Liver (tissue), 9 donors: ENCODE measurements around the gene DAG1. TPM values are rescaled to one million over a fixed set of nuclear protein-coding genes. Genes with fewer than 3 reads are reported as not detected.
"Not testable (repeated sequence)": the region's sequence is repeated elsewhere in the genome, so short reads cannot be mapped to it uniquely, and the experiment has no call there.

ENCODE experiments used
- DNase-seq: peaks from one replicate; pipeline ENCODE4 v3.0.0-alpha.2; 2017; ENCODE audit warnings: low spot score
- H3K27ac ChIP-seq, 2 donors: one replicate each; pipeline ENCODE4 v1.7.0; 2013; ENCODE audit warnings: inconsistent platforms in 2 of 2, low read length in 2 of 2, control low read depth in 1 of 2, low read depth in 1 of 2, mild to moderate bottlenecking in 1 of 2
- H3K27me3 ChIP-seq, 4 donors: one replicate each; pipeline versions ENCODE4 v1.6.1 to v1.7.0; 2013; ENCODE audit warnings: low read length in 3 of 4, inconsistent platforms in 1 of 4, mild to moderate bottlenecking in 1 of 4, moderate library complexity in 1 of 4; ENCODE audit not compliant: control insufficient read depth in 4 of 4, insufficient read depth in 4 of 4
- H3K36me3 ChIP-seq, 4 donors: one replicate each; pipeline versions ENCODE4 v1.6.1 to v1.7.0; 2013; ENCODE audit warnings: low read length in 3 of 4, mild to moderate bottlenecking in 3 of 4, low read depth in 1 of 4, moderate library complexity in 1 of 4; ENCODE audit not compliant: control insufficient read depth in 4 of 4, insufficient read depth in 3 of 4
- H3K4me1 ChIP-seq, 4 donors: one replicate each; pipeline versions ENCODE4 v1.6.1 to v1.7.0; 2013; ENCODE audit warnings: low read length in 3 of 4, mild to moderate bottlenecking in 3 of 4, moderate library complexity in 1 of 4; ENCODE audit not compliant: control insufficient read depth in 4 of 4, insufficient read depth in 4 of 4
- H3K4me3 ChIP-seq, 3 donors: one replicate each; pipeline versions ENCODE4 v1.6.1 to v1.7.0; 2013; ENCODE audit warnings: low read length in 3 of 3, control low read depth in 1 of 3, low read depth in 1 of 3, mild to moderate bottlenecking in 1 of 3
- H3K9ac ChIP-seq, 2 donors: one replicate each; pipeline ENCODE4 v1.7.0; 2013; ENCODE audit warnings: low read length in 2 of 2, mild to moderate bottlenecking in 2 of 2, moderate library complexity in 2 of 2, control low read depth in 1 of 2, low read depth in 1 of 2
- H3K9me3 ChIP-seq, 4 donors: one replicate each; pipeline versions ENCODE4 v1.6.1 to v1.7.0; 2013; ENCODE audit warnings: low read length in 3 of 4; ENCODE audit not compliant: control insufficient read depth in 4 of 4
- ATF3 ChIP-seq: IDR thresholded peaks from 2 replicates; pipeline ENCODE4 v1.6.1; 2016; ENCODE audit warnings: antibody characterized with exemption
- CTCF ChIP-seq: fragments of 150-350 bp; IDR thresholded peaks from 2 replicates; pipeline ENCODE4 v1.5.1; 2017; ENCODE audit warnings: improper control_type of control experiment, low read depth, low read length; ENCODE audit not compliant: missing input control
- EGR1 ChIP-seq, 2 donors: IDR thresholded peaks; 2 replicates each; pipeline ENCODE4 v1.6.1; 2016 to 2018; ENCODE audit warnings: antibody characterized with exemption in 2 of 2, low read depth in 2 of 2
- FOXA1 ChIP-seq: IDR thresholded peaks from 2 replicates; pipeline ENCODE4 v1.6.1; 2016; ENCODE audit warnings: antibody characterized with exemption
- FOXA2 ChIP-seq: IDR thresholded peaks from 2 replicates; pipeline ENCODE4 v1.6.1; 2016; ENCODE audit warnings: antibody characterized with exemption
- GABPA ChIP-seq, 2 donors: IDR thresholded peaks in 1 of 2; conservative IDR thresholded peaks in 1 of 2; 2 replicates each; pipeline ENCODE4 v1.6.1; 2016; ENCODE audit warnings: antibody characterized with exemption in 2 of 2, mild to moderate bottlenecking in 1 of 2, moderate library complexity in 1 of 2
- HNF4A ChIP-seq, 2 donors: conservative IDR thresholded peaks; 2 replicates each; pipeline ENCODE4 v1.6.1; 2016; ENCODE audit warnings: antibody characterized with exemption in 2 of 2, mild to moderate bottlenecking in 2 of 2
- HNF4G ChIP-seq: IDR thresholded peaks from 2 replicates; pipeline ENCODE4 v1.6.1; 2016; ENCODE audit warnings: antibody characterized with exemption
- JUND ChIP-seq, 2 donors: IDR thresholded peaks; 2 replicates each; pipeline ENCODE4 v1.6.1; 2016; ENCODE audit warnings: antibody characterized with exemption in 2 of 2
- MAX ChIP-seq: IDR thresholded peaks from 2 replicates; pipeline ENCODE4 v1.6.1; 2016; ENCODE audit warnings: antibody characterized with exemption
- NR2F2 ChIP-seq: IDR thresholded peaks from 2 replicates; pipeline ENCODE4 v1.6.1; 2016; ENCODE audit warnings: antibody characterized with exemption
- RAD21 ChIP-seq, 2 donors: IDR thresholded peaks; 2 replicates each; pipeline ENCODE4 v1.6.1; 2016; ENCODE audit warnings: antibody characterized with exemption in 2 of 2, mild to moderate bottlenecking in 2 of 2
- REST ChIP-seq: IDR thresholded peaks from 2 replicates; pipeline ENCODE4 v1.6.1; 2016; ENCODE audit warnings: antibody characterized with exemption, mild to moderate bottlenecking
- RXRA ChIP-seq, 2 donors: IDR thresholded peaks; 2 replicates each; pipeline ENCODE4 v1.6.1; 2017 to 2018; ENCODE audit warnings: antibody characterized with exemption in 2 of 2, mild to moderate bottlenecking in 1 of 2
- SP1 ChIP-seq: IDR thresholded peaks from 2 replicates; pipeline ENCODE4 v1.6.1; 2018; ENCODE audit warnings: antibody characterized with exemption, mild to moderate bottlenecking
- YY1 ChIP-seq: IDR thresholded peaks from 2 replicates; pipeline ENCODE4 v1.6.1; 2016; ENCODE audit warnings: antibody characterized with exemption, mild to moderate bottlenecking
- ZBTB33 ChIP-seq: IDR thresholded peaks from 2 replicates; pipeline ENCODE4 v1.6.1; 2016; ENCODE audit warnings: antibody characterized with exemption
- WGBS: extraction: QIAGEN DNeasy Blood & Tissue Kit; methylation state at CpG from one replicate; pipeline ENCODE4 v1.1.7; 2013; 5-methylcytosine and 5-hydroxymethylcytosine counted together
- polyA plus RNA-seq, 2 donors: library from polyadenylated mRNA; stranded (reverse) in 1 of 2; unstranded in 1 of 2; fragments of 200-250 nt in 1 of 2; fragments of >200 nt in 1 of 2; fragmentation: Nextera tagmentation in 1 of 2; extraction: Ambion mirVana in 1 of 2; gene quantifications; one replicate each; pipeline versions ENCODE4 v1.2.1 to v1.2.3, GENCODE V29; 2013 to 2015
- total RNA-seq, 2 donors: library from RNA; depleted of rRNA; stranded (reverse); fragments of >200 nt; gene quantifications; one replicate each; pipeline ENCODE4 v1.2.3, GENCODE V29; 2014
- donor health status: healthy.
- donor health status: healthy.
- donor health status: healthy.
- donor health status: healthy.
- donor health status: healthy.

DAG1 gene
- total and polyA plus RNA-seq, 4 donors, result 12.1 to 54.4 (median 28.5) TPM

DNA sequence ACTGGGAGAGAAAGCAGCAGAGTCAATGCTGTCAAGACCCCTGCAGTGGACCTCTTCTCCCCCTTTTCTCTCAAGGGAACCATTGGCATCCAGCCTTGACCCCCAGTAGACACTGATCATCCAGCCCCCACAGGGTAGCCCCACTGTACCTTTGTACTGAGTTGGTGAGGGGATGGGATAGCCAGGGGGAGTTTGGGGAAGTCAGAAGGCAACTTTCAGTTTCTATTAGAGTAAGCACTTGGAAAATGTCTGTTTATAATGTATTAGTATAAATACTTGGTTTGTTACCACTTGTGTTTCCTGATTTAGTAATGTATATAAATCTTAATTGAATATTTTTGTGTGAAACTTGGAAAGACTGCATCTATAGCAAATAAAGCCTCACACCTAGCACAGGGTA, 25.0 kb downstream of the DAG1 start (continued):
- TF ChIP-seq MAX (no peak), GABPA (IDR thresholded peaks at IDR 0.05 in 1 of 2, conservative IDR thresholded peaks at IDR 0.05 in 1 of 2) (no peak), RAD21 (IDR thresholded peaks at IDR 0.05) (no peak), FOXA1 (no peak), ATF3 (no peak)

GRCh38 chr3:49496845-49497244, 26.8 kb downstream of the DAG1 start:
- H3K27me3 ChIP-seq, H3K9me3 ChIP-seq, H3K36me3 ChIP-seq, H3K27ac ChIP-seq, H3K9ac ChIP-seq, DNase-seq, H3K4me3 ChIP-seq: not testable (repeated sequence)
- H3K4me1 ChIP-seq, result peaks cover 9 to 35% (median 20%) of the 10 kb centered on the region in 4 donors
- WGBS, result 96% methylated on average over 4 of the region's 4 CpGs

- 79% methylated on average over 4 of the region's 4 CpGs for WGBS
These were observed 27.5 kb downstream of the DAG1 start for GRCh38 chr3:49497606-49498005.

More at GRCh38 chr3:49497606-49498005, 27.5 kb downstream of the DAG1 start:
- TF ChIP-seq GABPA (IDR thresholded peaks at IDR 0.05 in 1 of 2, conservative IDR thresholded peaks at IDR 0.05 in 1 of 2) (no peak), NR2F2 (no peak), SP1 (no peak), HNF4A (conservative IDR thresholded peaks at IDR 0.05) (no peak), FOXA1 (no peak), REST (no peak), EGR1 (IDR thresholded peaks at IDR 0.05; ENCODE audit: low read depth in 2 of 2) (no peak), FOXA2 (no peak), ATF3 (no peak), MAX (no peak), RAD21 (IDR thresholded peaks at IDR 0.05) (no peak), JUND (IDR thresholded peaks at IDR 0.05) (no peak), HNF4G (no peak), YY1 (no peak), RXRA (IDR thresholded peaks at IDR 0.05) (no peak), CTCF (no peak), ZBTB33 (no peak)
- peak overlapping the region in 1 of 2 donors; percentile 50 for H3K9ac ChIP-seq
- H3K4me1 ChIP-seq, result peaks cover 9 to 35% (median 20%) of the 10 kb centered on the region in 4 donors
- H3K9me3 ChIP-seq, result no peaks in the 10 kb centered on the region
- peak overlapping the region; percentile 74 to 76 for H3K27ac ChIP-seq
- DNase-seq, result no peak
- H3K36me3 ChIP-seq, result peaks cover 0 to 2% (median 0%) of the 10 kb centered on the region in 4 donors
- H3K4me3 ChIP-seq, result no peak overlapping the region
- no peaks in the 10 kb centered on the region for H3K27me3 ChIP-seq
